Natural killer cell (primary cell): Measurements from ENCODE around the gene DOCK4. TPM values are rescaled to one million over a fixed set of nuclear protein-coding genes. Genes with fewer than 3 reads are reported as not detected.

Source experiments
- ATAC-seq, 3 donors: fragments of 150-1000 bp in 2 of 3; fragments of 200-7000 bp in 1 of 3; cut with Tn5 transposase; 1 replicate in 1 of 3; 2 replicates in 2 of 3; pipeline ENCODE4 v1.10.0; 2021; ENCODE audit warnings: mild to moderate bottlenecking in 2 of 3, moderate library complexity in 2 of 3
- DNase-seq, 2 donors: peaks; one replicate each; pipeline versions ENCODE4 v3.0.0 to v3.0.0-alpha.2; 2013 to 2021; ENCODE audit warnings: mixed read lengths in 1 of 2
- H3K27ac ChIP-seq: one replicate; pipeline ENCODE4 v1.5.1; 2013; ENCODE audit warnings: mild to moderate bottlenecking, low read length
- H3K27me3 ChIP-seq: one replicate; pipeline ENCODE4 v1.6.1; 2013; ENCODE audit warnings: low read length; ENCODE audit not compliant: control insufficient read depth, insufficient read depth
- H3K36me3 ChIP-seq: one replicate; pipeline ENCODE4 v1.6.1; 2013; ENCODE audit warnings: low read length; ENCODE audit not compliant: control insufficient read depth, insufficient read depth
- H3K4me1 ChIP-seq: one replicate; pipeline ENCODE4 v1.6.1; 2013; ENCODE audit warnings: low read length; ENCODE audit not compliant: control insufficient read depth, insufficient read depth
- H3K4me3 ChIP-seq: one replicate; pipeline ENCODE4 v1.5.1; 2013; ENCODE audit warnings: low read length
- H3K9me3 ChIP-seq: one replicate; pipeline ENCODE4 v1.6.1; 2013; ENCODE audit warnings: low read length; ENCODE audit not compliant: control insufficient read depth, insufficient read depth
- H3K27ac Mint-ChIP-seq, 2 donors: one replicate each; pipeline ENCODE4 v1.8.0; 2022; ENCODE audit warnings: mild to moderate bottlenecking in 2 of 2, mixed read lengths in 2 of 2, moderate library complexity in 1 of 2
- H3K27me3 Mint-ChIP-seq, 2 donors: one replicate each; pipeline ENCODE4 v1.8.0; 2022; ENCODE audit warnings: low read depth in 2 of 2, mixed read lengths in 2 of 2
- H3K36me3 Mint-ChIP-seq: one replicate; pipeline ENCODE4 v1.8.0; 2022; ENCODE audit warnings: mixed read lengths
- H3K4me1 Mint-ChIP-seq, 2 donors: one replicate each; pipeline ENCODE4 v1.8.0; 2022; ENCODE audit warnings: mixed read lengths in 2 of 2
- H3K4me3 Mint-ChIP-seq: one replicate; pipeline ENCODE4 v1.8.0; 2022; ENCODE audit warnings: mild to moderate bottlenecking, moderate library complexity, mixed read lengths
- H3K9me3 Mint-ChIP-seq, 2 donors: one replicate each; pipeline ENCODE4 v1.8.0; 2022; ENCODE audit warnings: mixed read lengths in 2 of 2
- WGBS: methylation state at CpG from one replicate; pipeline ENCODE4 v1.1.7; 2013; ENCODE audit warnings: missing lambda C conversion rate; ENCODE audit not compliant: insufficient coverage; 5-methylcytosine and 5-hydroxymethylcytosine counted together
- intact Hi-C: fragments of 100-400 bp; cut with micrococcal nuclease; formaldehyde crosslinking; loops from one replicate; pipeline ENCODE4 v1.14.2; 2022
- total RNA-seq, 4 donors: library from RNA; stranded (reverse); fragments of 120-200 nt in 1 of 4; gene quantifications; one replicate each; pipeline versions ENCODE4 v1.2.3 to v1.2.4, GENCODE V29; 2013 to 2022
- TF ChIP-seq, protein P1 (sequence below): fragments of 200-600 bp; IDR thresholded peaks from one replicate; pipeline ENCODE4 v1.8.0; 2022; ENCODE audit warnings: antibody characterized with exemption

The DOCK4 gene
- total RNA-seq, 3 donors from 2014 or later (not counting 1 experiment from before 2014, with no cell fraction given): 0.61 to 2.4 (median 0.89) TPM

DNA sequence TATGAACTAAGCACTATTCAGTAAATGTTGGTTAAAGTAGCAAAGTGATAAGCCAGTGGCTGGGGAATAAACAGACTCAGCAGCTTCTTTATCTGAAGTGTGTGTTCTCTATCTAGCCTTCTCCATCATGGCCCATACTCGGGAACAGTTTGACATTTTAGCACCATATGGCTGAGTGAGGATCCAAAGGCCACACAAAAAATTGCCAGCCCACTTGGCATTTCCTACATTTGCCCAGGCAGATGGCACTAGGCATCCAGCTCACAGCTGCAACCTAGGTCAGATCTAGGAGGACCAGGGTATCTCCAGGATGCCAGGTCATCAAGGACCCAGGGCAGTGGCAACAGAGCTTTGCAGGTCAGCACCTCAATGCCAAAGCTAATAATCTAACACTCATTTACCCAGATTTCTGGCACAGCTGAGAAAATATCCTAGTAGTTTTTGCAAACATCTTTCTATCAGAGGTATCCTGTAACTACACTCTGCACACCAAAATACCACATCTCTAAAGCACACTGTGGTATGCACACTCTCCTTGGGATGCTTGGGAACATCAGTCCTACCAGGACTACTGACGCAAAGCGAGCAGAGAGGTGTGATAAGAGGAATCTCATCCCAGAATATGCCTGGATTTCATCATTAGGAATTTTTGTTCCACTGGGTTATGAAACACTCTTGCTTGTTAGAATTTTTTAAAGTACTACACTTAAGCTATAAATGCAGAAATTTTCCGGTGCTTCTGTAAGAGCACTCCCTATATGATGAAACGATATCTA, 61.7 kb downstream of the DOCK4 start:
- Mint-ChIP-seq H3K9me3 (no peaks in the 10 kb centered on the region), H3K4me3 (no peak overlapping the region), H3K27me3 (peaks cover 15 to 20% of the 10 kb centered on the region in 2 donors), H3K4me1 (no peaks in the 10 kb centered on the region), H3K36me3 (no peaks in the 10 kb centered on the region), H3K27ac (no peak overlapping the region)
- H3K36me3 ChIP-seq: no peaks in the 10 kb centered on the region
- no peaks in the 10 kb centered on the region for H3K27me3 ChIP-seq
- no peak overlapping the region for H3K27ac ChIP-seq
- no peak overlapping the region for H3K4me3 ChIP-seq
- H3K9me3 ChIP-seq: no peaks in the 10 kb centered on the region
- TF ChIP-seq, protein P1, sequence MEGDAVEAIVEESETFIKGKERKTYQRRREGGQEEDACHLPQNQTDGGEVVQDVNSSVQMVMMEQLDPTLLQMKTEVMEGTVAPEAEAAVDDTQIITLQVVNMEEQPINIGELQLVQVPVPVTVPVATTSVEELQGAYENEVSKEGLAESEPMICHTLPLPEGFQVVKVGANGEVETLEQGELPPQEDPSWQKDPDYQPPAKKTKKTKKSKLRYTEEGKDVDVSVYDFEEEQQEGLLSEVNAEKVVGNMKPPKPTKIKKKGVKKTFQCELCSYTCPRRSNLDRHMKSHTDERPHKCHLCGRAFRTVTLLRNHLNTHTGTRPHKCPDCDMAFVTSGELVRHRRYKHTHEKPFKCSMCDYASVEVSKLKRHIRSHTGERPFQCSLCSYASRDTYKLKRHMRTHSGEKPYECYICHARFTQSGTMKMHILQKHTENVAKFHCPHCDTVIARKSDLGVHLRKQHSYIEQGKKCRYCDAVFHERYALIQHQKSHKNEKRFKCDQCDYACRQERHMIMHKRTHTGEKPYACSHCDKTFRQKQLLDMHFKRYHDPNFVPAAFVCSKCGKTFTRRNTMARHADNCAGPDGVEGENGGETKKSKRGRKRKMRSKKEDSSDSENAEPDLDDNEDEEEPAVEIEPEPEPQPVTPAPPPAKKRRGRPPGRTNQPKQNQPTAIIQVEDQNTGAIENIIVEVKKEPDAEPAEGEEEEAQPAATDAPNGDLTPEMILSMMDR: no peak
- H3K4me1 ChIP-seq: no peaks in the 10 kb centered on the region
- intact Hi-C loops: no loop called here
- ATAC-seq (no peak), DNase-seq (no peak)
- WGBS: 96% methylated on average over 5 of the region's 5 CpGs

DNA sequence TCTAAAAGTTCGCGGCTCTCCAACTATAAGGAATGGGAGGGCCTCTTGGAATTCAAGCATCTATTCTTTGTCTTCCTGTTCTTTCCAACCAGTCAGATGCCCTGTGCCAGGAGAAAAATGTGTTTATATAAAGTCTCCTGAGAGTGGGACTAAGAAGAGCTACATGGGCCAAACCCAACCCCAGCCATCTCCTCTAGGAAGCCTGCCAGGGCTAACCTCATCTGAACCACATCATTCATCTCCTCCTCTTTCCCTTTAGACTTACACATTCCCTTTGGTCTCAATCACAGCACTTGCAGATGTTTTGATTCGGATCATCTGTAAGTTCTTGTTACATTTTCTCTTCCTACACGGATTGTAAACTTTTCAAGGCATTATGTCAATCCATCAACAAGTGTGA, 62.6 kb downstream of the DOCK4 start:
- ATAC-seq (no peak), DNase-seq (no peak)
- Histone ChIP-seq H3K4me3 (no peak overlapping the region), H3K27me3 (no peaks in the 10 kb centered on the region), H3K36me3 (no peaks in the 10 kb centered on the region), H3K27ac (no peak overlapping the region), H3K9me3 (no peaks in the 10 kb centered on the region), H3K4me1 (no peaks in the 10 kb centered on the region)
- TF ChIP-seq, protein P1: no peak
- Mint-ChIP-seq H3K4me3 (no peak overlapping the region), H3K27ac (no peak overlapping the region), H3K4me1 (no peaks in the 10 kb centered on the region), H3K27me3 (peaks cover 13 to 15% of the 10 kb centered on the region in 2 donors), H3K9me3 (no peaks in the 10 kb centered on the region), H3K36me3 (no peaks in the 10 kb centered on the region)
- intact Hi-C loops: no loop called here
- 82% methylated on average over 3 of the region's 4 CpGs for WGBS

DNA sequence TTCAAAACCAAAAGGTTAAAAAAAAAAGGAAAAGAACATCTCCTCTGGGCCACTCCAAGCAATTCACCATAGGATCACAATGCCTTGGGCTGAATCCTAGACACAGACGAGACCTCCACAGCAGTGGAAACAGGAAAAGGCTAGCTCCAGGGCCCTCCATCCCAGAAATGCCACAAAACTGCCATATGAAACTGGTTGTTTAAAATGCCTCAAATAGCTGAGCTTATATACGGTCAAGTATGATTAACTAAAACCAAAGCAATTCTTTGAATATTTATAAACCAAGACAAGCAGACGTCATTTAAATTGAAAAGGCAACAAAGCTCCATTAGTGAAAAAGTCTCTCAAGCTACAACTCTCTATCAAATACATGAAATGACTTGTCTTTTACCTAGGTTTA, 63.1 kb downstream of the DOCK4 start:
- H3K27ac ChIP-seq: no peak overlapping the region
- no peaks in the 10 kb centered on the region for H3K9me3 ChIP-seq
- H3K4me1 ChIP-seq: no peaks in the 10 kb centered on the region
- H3K36me3 ChIP-seq: no peaks in the 10 kb centered on the region
- H3K27me3 ChIP-seq: no peaks in the 10 kb centered on the region
- H3K36me3 Mint-ChIP-seq: no peaks in the 10 kb centered on the region
- peaks cover 13% of the 10 kb centered on the region in 2 donors for H3K27me3 Mint-ChIP-seq
- intact Hi-C loops: no loop called here
- ATAC-seq (no peak), DNase-seq (no peak)
- no peaks in the 10 kb centered on the region for H3K4me1 Mint-ChIP-seq
- TF ChIP-seq, protein P1: no peak
- no peaks in the 10 kb centered on the region for H3K9me3 Mint-ChIP-seq
- no peak overlapping the region for H3K4me3 ChIP-seq
- H3K27ac Mint-ChIP-seq: no peak overlapping the region
- whole genome bisulfite sequencing: 87% methylated on average over 2 of the region's 3 CpGs
- no peak overlapping the region for H3K4me3 Mint-ChIP-seq

DNA sequence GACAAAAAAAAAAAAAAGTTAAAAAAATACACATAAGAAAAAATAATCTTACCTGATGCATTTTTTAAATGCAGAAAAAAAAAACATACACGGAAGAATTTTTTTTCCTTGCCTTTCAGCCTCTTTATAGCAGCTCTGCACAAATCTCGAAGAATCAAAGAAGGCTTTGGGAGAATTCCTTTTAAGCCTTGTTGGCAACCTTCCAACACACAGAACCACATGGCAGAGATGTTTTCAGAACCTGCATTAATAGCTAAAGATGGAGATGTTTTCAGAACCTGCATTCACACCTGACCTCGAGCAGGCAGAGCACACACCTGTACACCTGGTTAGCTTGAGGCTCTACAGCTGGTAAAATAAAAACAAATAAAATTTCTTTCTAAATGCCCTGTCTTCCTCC, 65.6 kb downstream of the DOCK4 start:
- H3K9me3 Mint-ChIP-seq: no peaks in the 10 kb centered on the region
- no peaks in the 10 kb centered on the region for H3K4me1 Mint-ChIP-seq
- intact Hi-C loops: no loop called here
- H3K4me3 Mint-ChIP-seq: no peak overlapping the region
- H3K27ac Mint-ChIP-seq: no peak overlapping the region
- ATAC-seq: no peak
- H3K27me3 Mint-ChIP-seq: peaks cover 7 to 10% of the 10 kb centered on the region in 2 donors
- H3K36me3 ChIP-seq: no peaks in the 10 kb centered on the region
- H3K4me1 ChIP-seq: no peaks in the 10 kb centered on the region
- H3K27me3 ChIP-seq: no peaks in the 10 kb centered on the region
- TF ChIP-seq, protein P1: no peak
- DNase-seq: no peak
- H3K27ac ChIP-seq: no peak overlapping the region
- H3K4me3 ChIP-seq: no peak overlapping the region
- WGBS: 82% methylated on average over 3 of the region's 3 CpGs
- H3K9me3 ChIP-seq: no peaks in the 10 kb centered on the region
- H3K36me3 Mint-ChIP-seq: no peaks in the 10 kb centered on the region
